ENCODE results near the gene FBXL7.

FBXL7 gene

DNA sequence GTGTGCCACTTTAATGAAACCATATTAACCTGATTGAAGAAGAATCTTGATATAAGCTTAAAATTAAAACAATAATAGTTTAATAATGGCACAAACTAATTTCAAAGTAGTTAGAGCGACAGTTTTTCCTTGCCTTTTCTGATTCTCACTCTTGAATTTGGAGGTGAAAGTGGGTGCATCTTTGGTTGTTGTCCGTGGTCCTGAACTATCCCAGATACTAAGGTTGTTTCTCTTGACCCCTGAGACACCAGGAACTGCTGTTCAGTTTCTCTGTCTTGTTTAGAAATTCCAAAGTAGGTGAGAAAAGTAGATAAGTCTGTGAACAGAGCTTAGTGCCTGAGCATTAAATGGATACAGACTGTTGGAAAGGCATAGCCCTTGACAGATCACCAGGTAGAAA lies 274.7 kb downstream of the FBXL7 start:
- no peak for TF ChIP-seq CTCF (IDR thresholded peaks at IDR 0.05)
- H3K36me3 ChIP-seq: no peaks in the 10 kb centered on the region
- no peaks in the 10 kb centered on the region for H3K4me1 ChIP-seq (ENCODE audit: control insufficient read depth in 1 of 2, insufficient read depth in 1 of 2, low read depth in 1 of 2, low read length in 1 of 2)
- no peak overlapping the region for H3K27ac ChIP-seq
- H3K9me3 ChIP-seq: no peaks in the 10 kb centered on the region
- no peaks in the 10 kb centered on the region for H3K27me3 ChIP-seq
- no peak overlapping the region for H3K4me3 ChIP-seq (ENCODE audit: low read depth in 1 of 2, low read length in 1 of 2)

- TF ChIP-seq CTCF (IDR thresholded peaks at IDR 0.05): no peak
- H3K36me3 ChIP-seq: no peaks in the 10 kb centered on the region
Measured at GRCh38 chr5:15776346-15776745, 276.4 kb downstream of the FBXL7 start.

DNA sequence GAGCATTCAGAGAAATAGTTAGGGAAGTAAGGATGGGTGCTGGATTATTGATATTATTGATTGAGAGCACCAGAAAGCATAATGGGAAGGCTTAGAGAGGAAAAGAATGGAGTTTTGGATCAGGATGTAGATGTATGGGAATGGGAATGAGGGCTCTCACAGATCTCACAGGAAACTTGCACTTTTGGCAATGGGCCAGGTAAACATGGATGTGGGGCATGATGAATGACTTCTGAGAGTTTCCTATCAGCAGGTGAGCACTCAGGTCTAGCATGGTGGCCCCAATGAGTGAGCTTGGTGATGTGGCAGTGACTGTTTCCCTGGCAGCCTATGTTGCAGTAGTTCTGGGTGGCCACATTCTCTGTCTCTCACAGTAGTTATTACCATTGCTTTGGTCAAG lies 283.8 kb downstream of the FBXL7 start:
- Histone ChIP-seq H3K27me3 (no peaks in the 10 kb centered on the region), H3K4me3 (ENCODE audit: low read depth in 1 of 2, low read length in 1 of 2) (no peak overlapping the region), H3K27ac (no peak overlapping the region), H3K9me3 (no peaks in the 10 kb centered on the region), H3K36me3 (no peaks in the 10 kb centered on the region), H3K4me1 (ENCODE audit: control insufficient read depth in 1 of 2, insufficient read depth in 1 of 2, low read depth in 1 of 2, low read length in 1 of 2) (no peaks in the 10 kb centered on the region)
- no peak for TF ChIP-seq CTCF (IDR thresholded peaks at IDR 0.05)

More at GRCh38 chr5:15776346-15776745, 276.4 kb downstream of the FBXL7 start:
- no peaks in the 10 kb centered on the region for H3K4me1 ChIP-seq (ENCODE audit: control insufficient read depth in 1 of 2, insufficient read depth in 1 of 2, low read depth in 1 of 2, low read length in 1 of 2)
- H3K27me3 ChIP-seq: no peaks in the 10 kb centered on the region
- no peak overlapping the region for H3K27ac ChIP-seq
- no peak overlapping the region for H3K4me3 ChIP-seq (ENCODE audit: low read depth in 1 of 2, low read length in 1 of 2)
- H3K9me3 ChIP-seq: no peaks in the 10 kb centered on the region

DNA sequence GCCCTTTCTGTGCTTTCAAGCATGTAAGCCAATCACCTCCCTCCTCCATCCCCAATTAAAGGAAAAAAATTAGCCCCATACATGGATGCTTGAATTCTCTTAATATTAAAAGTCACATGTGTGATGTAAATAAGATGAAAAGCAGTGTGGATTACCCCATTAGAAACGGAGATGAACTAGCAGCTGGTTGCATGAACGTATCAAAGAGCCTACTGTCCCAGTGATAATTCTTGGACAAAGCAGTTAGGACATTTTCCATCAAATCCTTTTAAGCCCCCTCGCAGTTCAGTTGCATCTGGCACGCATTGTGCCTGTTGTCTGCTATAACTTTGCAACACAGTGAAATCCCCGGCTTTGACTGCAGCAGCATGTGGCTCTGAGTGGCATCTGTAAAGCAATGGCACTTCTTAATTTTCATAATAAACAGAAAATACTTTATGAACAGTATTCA lies 285.6 kb downstream of the FBXL7 start:
- H3K27ac ChIP-seq: no peak overlapping the region
- H3K36me3 ChIP-seq: no peaks in the 10 kb centered on the region
- no peaks in the 10 kb centered on the region for H3K27me3 ChIP-seq
- no peak for TF ChIP-seq CTCF (IDR thresholded peaks at IDR 0.05)
- no peaks in the 10 kb centered on the region for H3K4me1 ChIP-seq (ENCODE audit: control insufficient read depth in 1 of 2, insufficient read depth in 1 of 2, low read depth in 1 of 2, low read length in 1 of 2)
- no peaks in the 10 kb centered on the region for H3K9me3 ChIP-seq
- H3K4me3 ChIP-seq (ENCODE audit: low read depth in 1 of 2, low read length in 1 of 2): no peak overlapping the region

DNA sequence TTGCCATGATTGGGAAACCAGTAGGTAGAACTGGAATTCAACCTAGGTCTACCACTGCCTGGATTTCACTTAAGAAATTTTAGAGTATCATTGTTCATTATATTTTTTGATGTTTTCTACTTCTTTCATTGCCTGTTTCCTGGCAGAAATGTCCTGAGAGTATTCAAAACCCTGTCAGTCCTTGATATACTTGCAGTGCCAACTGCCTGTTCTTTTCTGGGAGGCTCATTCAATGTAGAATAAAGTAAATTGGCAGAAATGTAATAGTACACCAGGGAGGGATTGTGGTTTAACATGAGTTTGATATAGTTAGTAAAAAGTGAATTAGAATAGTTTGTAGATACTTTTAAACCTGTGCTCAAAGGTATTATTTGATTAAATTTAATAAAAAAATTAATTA lies 286.3 kb downstream of the FBXL7 start:
- no peak overlapping the region for H3K27ac ChIP-seq
- H3K4me1 ChIP-seq (ENCODE audit: control insufficient read depth in 1 of 2, insufficient read depth in 1 of 2, low read depth in 1 of 2, low read length in 1 of 2): no peaks in the 10 kb centered on the region
- H3K27me3 ChIP-seq: no peaks in the 10 kb centered on the region
- no peaks in the 10 kb centered on the region for H3K9me3 ChIP-seq
- no peak for TF ChIP-seq CTCF (IDR thresholded peaks at IDR 0.05)
- H3K36me3 ChIP-seq: no peaks in the 10 kb centered on the region
- no peak overlapping the region for H3K4me3 ChIP-seq (ENCODE audit: low read depth in 1 of 2, low read length in 1 of 2)

DNA sequence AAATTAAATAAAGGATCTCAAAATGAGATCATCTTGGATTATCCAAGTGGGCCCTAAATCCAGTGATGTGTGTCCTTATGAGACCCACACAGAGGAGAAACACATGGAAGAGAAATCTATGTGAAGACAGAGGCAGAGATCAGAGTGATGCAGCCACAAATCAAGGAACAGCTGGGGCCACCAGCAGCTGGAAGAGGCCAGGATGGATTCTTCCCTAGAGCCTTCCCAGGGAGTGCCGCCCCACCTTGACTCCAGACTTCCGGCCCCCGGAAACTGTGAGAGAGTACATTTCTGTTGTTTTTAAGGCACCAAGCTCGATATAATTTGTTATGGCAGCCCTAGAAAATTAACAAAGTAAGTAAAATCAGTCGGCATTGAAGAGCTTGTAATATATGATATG lies 286.9 kb downstream of the FBXL7 start:
- Histone ChIP-seq H3K36me3 (no peaks in the 10 kb centered on the region), H3K4me1 (ENCODE audit: control insufficient read depth in 1 of 2, insufficient read depth in 1 of 2, low read depth in 1 of 2, low read length in 1 of 2) (no peaks in the 10 kb centered on the region), H3K27me3 (no peaks in the 10 kb centered on the region), H3K9me3 (no peaks in the 10 kb centered on the region), H3K27ac (no peak overlapping the region), H3K4me3 (ENCODE audit: low read depth in 1 of 2, low read length in 1 of 2) (no peak overlapping the region)
- TF ChIP-seq CTCF (IDR thresholded peaks at IDR 0.05): no peak

Data from neutrophil (primary cell).